GM12878 (cell line): ENCODE results near the gene SUSD1.

Source experiments
- CBX5 ChIP-seq: sonication (generic); IDR thresholded peaks from 2 replicates; pipeline ENCODE4 v1.6.1; 2016; ENCODE audit warnings: low read depth, moderate library complexity, mild to moderate bottlenecking, inconsistent platforms
- PAX8 ChIP-seq: fragments of 450-650 bp; IDR thresholded peaks from 2 replicates; pipeline ENCODE4 v1.6.1; 2017; ENCODE audit warnings: mild to moderate bottlenecking, moderate library complexity
- POLR2AphosphoS5 ChIP-seq: IDR thresholded peaks from 2 replicates; pipeline ENCODE4 v1.6.1; 2011; ENCODE audit warnings: mild to moderate bottlenecking, low read length, inconsistent platforms
- SP1 ChIP-seq: IDR thresholded peaks from one replicate; pipeline ENCODE4 v1.6.1; 2011; ENCODE audit warnings: low read depth, low read length
- TF ChIP-seq, protein P1 (sequence below), 3 experiments: IDR thresholded peaks in 2 of 3; conservative IDR thresholded peaks in 1 of 3; 2 replicates each; pipeline ENCODE4 v1.5.1; 2011; ENCODE audit warnings: low read depth in 3 of 3, low read length in 3 of 3, mild to moderate bottlenecking in 3 of 3, control low read depth in 2 of 3, moderate library complexity in 2 of 3, inconsistent platforms in 1 of 3, mixed read lengths in 1 of 3; ENCODE audit not compliant: control insufficient read depth in 2 of 3, insufficient read depth in 1 of 3; ENCODE audit errors: extremely low read depth in 1 of 3
- TF ChIP-seq, protein P2 (sequence below): IDR thresholded peaks from 2 replicates; pipeline ENCODE4 v1.6.1; 2011; ENCODE audit warnings: mild to moderate bottlenecking, low read depth, low read length, moderate library complexity; ENCODE audit not compliant: insufficient replicate concordance

DNA sequence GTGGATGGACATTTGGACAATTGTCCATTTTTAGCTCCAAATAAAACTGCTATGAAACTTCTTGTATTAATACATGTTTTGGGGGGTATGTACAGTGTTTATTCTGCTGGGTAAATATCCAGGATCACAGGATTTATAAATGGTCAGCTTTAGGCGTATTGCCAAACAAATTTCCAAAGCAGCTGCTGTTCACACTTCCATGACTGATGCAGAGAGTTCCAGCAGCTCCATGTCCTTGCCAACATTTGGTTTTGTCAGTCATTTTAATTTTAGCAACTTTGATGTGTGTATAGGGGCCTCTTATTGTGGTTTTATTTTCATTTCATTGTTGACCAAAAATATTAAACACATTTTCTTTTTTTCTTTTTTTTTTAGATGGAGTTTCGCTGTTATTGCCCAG, 9.8 kb upstream of the SUSD1 start:
- TF ChIP-seq CBX5 (no peak), SP1 (no peak), PAX8 (no peak), POLR2AphosphoS5 (no peak)
- TF ChIP-seq, protein P1, sequence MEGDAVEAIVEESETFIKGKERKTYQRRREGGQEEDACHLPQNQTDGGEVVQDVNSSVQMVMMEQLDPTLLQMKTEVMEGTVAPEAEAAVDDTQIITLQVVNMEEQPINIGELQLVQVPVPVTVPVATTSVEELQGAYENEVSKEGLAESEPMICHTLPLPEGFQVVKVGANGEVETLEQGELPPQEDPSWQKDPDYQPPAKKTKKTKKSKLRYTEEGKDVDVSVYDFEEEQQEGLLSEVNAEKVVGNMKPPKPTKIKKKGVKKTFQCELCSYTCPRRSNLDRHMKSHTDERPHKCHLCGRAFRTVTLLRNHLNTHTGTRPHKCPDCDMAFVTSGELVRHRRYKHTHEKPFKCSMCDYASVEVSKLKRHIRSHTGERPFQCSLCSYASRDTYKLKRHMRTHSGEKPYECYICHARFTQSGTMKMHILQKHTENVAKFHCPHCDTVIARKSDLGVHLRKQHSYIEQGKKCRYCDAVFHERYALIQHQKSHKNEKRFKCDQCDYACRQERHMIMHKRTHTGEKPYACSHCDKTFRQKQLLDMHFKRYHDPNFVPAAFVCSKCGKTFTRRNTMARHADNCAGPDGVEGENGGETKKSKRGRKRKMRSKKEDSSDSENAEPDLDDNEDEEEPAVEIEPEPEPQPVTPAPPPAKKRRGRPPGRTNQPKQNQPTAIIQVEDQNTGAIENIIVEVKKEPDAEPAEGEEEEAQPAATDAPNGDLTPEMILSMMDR (IDR thresholded peaks at IDR 0.05 in 2 of 3, conservative IDR thresholded peaks at IDR 0.05 in 1 of 3; ENCODE audit: control insufficient read depth in 2 of 3, extremely low read depth in 1 of 3, insufficient read depth in 1 of 3, low read depth in 3 of 3, low read length in 3 of 3) = no peak
- TF ChIP-seq, protein P2, sequence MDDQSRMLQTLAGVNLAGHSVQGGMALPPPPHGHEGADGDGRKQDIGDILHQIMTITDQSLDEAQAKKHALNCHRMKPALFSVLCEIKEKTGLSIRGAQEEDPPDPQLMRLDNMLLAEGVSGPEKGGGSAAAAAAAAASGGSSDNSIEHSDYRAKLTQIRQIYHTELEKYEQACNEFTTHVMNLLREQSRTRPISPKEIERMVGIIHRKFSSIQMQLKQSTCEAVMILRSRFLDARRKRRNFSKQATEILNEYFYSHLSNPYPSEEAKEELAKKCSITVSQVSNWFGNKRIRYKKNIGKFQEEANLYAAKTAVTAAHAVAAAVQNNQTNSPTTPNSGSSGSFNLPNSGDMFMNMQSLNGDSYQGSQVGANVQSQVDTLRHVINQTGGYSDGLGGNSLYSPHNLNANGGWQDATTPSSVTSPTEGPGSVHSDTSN = no peak
